Measurements from ENCODE around the gene PCNX1. TPM values are rescaled to one million over a fixed set of nuclear protein-coding genes. Genes with fewer than 3 reads are reported as not detected.

Gene PCNX1
- total RNA-seq, 1 donor: 47.4 TPM

DNA sequence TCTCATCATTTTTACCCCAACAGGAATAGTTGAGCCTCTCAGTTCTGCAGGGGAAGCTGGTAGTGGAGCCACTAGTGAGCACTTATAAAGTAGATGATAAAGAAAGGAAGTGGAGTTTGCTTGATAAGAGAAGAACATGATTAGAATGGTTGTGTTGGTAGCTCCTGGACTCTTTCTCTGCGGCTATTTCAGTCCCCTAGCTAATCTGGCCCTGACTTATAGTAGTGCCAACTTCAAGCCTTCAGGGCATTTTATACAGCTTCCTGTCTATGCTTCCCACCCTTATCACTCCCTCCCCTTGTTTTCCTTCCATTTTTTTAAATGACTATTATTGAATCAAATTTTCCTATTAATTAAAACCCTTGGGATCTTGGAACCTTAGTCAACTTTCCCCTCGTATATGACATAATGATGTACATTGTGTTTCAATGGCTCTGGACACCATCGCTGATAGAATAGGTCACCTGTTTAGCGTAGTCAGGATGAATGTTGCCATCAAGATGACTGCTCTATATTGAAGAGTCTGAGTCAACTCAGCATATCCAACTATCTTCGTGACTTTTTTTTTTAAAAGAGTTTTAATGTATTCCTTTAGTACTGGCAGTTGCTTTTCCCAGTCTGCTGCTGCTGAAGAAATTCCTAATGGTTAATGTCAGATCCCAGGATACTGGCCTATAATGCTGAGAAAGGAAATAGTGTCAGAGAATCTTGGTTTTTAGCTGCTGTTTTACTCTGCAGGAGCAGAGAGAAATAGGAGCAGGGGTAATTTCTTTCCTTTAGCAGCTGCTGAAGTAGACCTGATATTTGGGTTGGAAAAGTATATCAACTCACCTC, 16.2 kb upstream of the PCNX1 start:
- no peak for DNase-seq (ENCODE audit: low read depth)
- TF ChIP-seq, protein P1, sequence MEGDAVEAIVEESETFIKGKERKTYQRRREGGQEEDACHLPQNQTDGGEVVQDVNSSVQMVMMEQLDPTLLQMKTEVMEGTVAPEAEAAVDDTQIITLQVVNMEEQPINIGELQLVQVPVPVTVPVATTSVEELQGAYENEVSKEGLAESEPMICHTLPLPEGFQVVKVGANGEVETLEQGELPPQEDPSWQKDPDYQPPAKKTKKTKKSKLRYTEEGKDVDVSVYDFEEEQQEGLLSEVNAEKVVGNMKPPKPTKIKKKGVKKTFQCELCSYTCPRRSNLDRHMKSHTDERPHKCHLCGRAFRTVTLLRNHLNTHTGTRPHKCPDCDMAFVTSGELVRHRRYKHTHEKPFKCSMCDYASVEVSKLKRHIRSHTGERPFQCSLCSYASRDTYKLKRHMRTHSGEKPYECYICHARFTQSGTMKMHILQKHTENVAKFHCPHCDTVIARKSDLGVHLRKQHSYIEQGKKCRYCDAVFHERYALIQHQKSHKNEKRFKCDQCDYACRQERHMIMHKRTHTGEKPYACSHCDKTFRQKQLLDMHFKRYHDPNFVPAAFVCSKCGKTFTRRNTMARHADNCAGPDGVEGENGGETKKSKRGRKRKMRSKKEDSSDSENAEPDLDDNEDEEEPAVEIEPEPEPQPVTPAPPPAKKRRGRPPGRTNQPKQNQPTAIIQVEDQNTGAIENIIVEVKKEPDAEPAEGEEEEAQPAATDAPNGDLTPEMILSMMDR (IDR thresholded peaks at IDR 0.05; ENCODE audit: insufficient read depth, low read length): no peak
- H3K4me3 ChIP-seq (ENCODE audit: low read depth, low read length): no peak overlapping the region

DNA sequence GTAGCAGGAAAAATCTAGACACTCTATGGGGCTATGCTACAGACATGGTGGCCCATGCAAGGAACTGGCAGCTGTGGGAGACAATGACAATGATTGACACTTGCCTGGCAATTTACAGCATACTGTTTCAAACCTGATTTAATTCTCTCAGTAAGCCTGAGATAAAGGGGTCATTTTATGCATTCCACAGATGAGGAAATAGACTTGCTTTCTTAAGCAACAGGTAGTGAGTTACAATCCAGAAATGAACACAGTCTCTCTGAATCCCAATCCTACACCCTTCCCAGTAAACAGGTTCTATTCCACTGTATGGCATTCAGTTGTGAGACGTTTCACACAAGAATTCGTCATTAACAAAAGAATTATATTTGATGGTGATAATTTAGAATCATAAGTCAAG, 15.5 kb upstream of the PCNX1 start:
- H3K4me3 ChIP-seq (ENCODE audit: low read depth, low read length): no peak overlapping the region
- TF ChIP-seq, protein P1 (IDR thresholded peaks at IDR 0.05; ENCODE audit: insufficient read depth, low read length): no peak
- no peak for DNase-seq (ENCODE audit: low read depth)

DNA sequence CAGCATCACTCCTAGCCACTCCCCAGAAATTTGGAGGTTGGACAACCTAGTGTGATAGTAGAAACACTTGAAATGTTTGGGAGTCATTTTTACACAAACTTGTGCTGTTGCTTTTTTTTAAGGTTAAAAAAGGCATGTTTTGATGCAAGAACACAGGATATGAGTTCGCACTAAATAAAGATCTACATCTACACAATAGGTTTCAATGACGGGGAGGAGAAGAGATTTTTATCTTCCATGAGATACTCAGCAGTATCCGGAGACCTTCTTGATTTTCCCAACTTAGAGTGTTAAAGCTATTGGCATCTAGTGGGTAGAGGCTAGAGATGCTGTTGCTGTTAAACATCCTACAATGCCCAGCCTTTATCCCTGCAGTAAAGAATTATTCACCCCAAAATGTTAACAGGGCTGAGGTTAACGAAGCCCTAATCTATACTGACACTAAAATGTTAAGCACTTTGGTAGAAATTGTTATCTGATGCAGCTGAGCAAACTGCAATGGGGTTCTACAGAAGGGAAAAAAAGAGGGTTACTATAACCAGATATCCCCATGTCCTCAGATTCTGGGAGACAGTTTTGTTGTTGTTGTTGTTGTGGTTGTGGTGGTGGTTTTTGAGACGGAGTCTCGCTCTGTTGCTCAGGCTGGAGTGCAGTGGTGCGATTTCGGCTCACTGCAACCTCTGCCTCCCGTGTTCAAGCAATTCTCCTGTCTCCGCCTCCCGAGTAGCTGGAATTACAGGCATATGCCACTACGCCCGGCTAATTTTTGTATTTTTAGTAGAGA, 14.0 kb upstream of the PCNX1 start:
- no peak for DNase-seq (ENCODE audit: low read depth)
- TF ChIP-seq, protein P1 (IDR thresholded peaks at IDR 0.05; ENCODE audit: insufficient read depth, low read length): no peak
- no peak overlapping the region for H3K4me3 ChIP-seq (ENCODE audit: low read depth, low read length)

DNA sequence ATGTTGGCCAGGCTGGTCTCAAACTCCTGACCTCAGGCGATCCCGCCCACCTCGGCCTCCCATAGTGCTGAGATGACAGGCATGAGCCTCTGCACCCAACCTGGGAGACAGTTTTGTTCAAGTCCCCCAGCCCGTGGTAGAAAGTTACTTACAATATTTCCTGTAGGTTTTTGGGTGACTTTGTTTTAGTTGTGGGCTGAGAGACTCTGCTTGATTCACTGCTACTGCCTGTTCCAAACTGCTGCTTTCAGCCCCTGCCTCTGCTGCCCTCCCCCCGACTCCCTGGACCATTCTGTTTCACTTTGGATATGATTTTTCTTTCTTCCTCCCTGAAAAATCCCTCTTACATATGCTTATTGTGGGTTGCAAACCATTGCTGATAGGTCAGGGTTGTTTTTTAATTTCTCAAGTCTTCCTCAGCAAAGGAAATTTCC, 13.4 kb upstream of the PCNX1 start:
- TF ChIP-seq, protein P1 (IDR thresholded peaks at IDR 0.05; ENCODE audit: insufficient read depth, low read length): no peak
- DNase-seq (ENCODE audit: low read depth): no peak
- H3K4me3 ChIP-seq (ENCODE audit: low read depth, low read length): no peak overlapping the region

DNA sequence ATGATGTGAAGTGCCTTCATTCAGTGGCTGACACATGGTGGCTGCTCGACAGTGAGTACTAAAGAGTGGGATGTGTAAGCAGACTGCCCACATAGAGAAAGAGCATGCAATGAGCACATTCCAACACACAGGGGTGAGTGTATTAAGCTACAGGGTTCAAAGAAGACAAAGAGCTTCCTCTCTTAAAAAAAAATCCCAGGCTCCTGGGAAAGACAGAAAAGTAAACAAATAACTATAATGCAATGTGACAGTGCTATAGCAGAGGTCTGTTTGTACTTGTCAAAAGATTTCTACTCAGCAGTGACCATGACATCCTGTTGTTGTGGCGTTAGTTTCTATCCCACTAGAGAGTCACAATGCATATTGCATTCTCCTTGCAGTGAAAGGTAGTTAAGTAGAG, 12.4 kb upstream of the PCNX1 start:
- no peak overlapping the region for H3K4me3 ChIP-seq (ENCODE audit: low read depth, low read length)
- TF ChIP-seq, protein P1 (IDR thresholded peaks at IDR 0.05; ENCODE audit: insufficient read depth, low read length): no peak
- DNase-seq (ENCODE audit: low read depth): no peak

DNA sequence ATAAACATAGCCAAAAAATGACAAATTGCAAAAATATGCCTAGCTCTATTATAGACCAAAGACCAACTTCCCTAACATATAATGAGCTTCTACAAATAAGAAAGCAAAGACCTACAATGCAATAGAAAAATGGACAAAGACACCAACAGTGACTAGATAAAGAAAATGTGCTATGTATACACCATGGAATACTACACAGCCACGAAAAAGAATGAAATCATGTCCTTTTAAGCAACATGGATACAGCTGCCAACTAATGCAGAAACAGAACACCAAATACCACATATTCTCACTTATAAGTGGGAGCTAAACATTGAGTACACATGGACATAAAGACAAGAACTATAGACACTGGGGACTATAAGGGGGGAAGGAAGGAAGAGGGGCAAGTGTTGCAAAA, 10.9 kb upstream of the PCNX1 start:
- DNase-seq (ENCODE audit: low read depth): no peak
- TF ChIP-seq, protein P1 (IDR thresholded peaks at IDR 0.05; ENCODE audit: insufficient read depth, low read length): no peak
- H3K4me3 ChIP-seq (ENCODE audit: low read depth, low read length): no peak overlapping the region

Data from fibroblast of the aortic adventitia (primary cell).